ENCODE measurements around the gene CDC14C.

GRCh38 chr7:48931481-48931880, 7.1 kb downstream of the CDC14C start:
- no peak for TF ChIP-seq EZH2phosphoT487 (IDR thresholded peaks at IDR 0.05; ENCODE audit: borderline replicate concordance)
- TF ChIP-seq, protein P1, sequence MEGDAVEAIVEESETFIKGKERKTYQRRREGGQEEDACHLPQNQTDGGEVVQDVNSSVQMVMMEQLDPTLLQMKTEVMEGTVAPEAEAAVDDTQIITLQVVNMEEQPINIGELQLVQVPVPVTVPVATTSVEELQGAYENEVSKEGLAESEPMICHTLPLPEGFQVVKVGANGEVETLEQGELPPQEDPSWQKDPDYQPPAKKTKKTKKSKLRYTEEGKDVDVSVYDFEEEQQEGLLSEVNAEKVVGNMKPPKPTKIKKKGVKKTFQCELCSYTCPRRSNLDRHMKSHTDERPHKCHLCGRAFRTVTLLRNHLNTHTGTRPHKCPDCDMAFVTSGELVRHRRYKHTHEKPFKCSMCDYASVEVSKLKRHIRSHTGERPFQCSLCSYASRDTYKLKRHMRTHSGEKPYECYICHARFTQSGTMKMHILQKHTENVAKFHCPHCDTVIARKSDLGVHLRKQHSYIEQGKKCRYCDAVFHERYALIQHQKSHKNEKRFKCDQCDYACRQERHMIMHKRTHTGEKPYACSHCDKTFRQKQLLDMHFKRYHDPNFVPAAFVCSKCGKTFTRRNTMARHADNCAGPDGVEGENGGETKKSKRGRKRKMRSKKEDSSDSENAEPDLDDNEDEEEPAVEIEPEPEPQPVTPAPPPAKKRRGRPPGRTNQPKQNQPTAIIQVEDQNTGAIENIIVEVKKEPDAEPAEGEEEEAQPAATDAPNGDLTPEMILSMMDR (conservative IDR thresholded peaks at IDR 0.05; ENCODE audit: low read length) = no peak
